GOT3 (cell line): ENCODE data around the gene IFIT1B.

ENCODE experiments used
- DNase-seq: peaks from one replicate; lab custom pipeline; 2025; ENCODE audit warnings: mixed read lengths; lab: John Stamatoyannopoulos, UW

IFIT1B gene

DNA sequence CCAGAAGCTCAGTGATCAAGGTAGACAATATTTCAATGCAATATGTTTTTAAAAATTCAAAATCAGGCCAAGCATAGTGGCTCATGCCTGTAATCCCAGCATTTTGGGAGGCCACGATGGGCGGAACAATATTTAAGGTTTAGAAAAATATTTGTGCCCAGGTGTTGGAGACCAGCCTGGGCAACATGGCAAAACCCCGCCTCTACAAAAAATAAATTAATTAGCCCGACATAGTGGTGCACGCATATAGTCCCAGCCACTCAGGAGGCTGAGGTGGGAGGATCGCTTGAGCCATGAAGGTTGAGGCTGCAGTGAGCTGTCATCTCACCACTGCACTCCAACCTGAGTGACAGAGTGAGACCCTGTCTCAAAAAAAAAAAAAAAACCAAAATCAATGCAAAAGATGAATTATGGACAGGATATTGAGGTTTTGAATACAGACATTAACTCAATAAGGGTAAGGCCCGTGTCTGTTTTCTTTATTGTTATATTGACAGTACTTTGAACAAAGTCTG is 35.6 kb downstream of the IFIT1B start:
- DNase-seq, result no peak

DNA sequence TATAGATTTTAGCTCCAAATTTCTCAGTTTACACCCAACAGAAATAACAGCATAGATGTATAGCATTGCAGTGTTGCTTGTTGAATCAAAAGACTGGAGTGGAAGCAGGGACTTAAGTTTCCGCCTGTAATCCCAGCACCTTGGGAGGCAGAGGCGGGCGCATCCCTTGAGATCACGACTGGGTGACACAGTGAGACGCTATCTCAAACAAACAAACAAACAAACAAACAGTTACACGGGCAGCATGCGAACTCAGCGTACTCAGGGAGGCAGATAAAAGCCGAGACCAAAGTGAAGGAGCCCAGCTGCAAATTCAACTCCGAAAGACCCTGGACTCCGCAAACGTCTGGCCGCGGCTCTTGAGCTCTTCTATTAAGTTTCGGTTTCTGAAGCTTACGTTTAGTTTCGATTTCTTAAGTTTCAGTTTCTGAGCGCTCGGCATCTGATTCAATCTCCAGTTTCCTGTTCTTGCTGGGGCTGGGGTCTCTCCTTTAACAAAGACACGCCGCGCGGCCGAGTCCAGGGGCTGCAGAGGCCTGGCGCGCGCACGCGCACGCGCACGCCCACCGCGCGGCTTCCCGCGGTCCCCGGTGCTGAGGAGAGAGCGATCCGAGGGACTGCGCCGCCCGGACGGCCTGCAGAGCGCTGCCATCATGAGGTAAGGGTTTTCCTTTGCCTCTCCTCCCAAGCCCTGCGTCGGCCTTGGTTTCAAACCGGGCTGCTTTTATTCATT is 36.5 kb downstream of the IFIT1B start, which contains the start of gene IFIT5:
TSS of gene IFIT5 (plus strand) at position 423 of the 733 bp plus-strand sequence. CDS start at position 654, 231 bp downstream.
- peak; percentile 69 for DNase-seq

DNA sequence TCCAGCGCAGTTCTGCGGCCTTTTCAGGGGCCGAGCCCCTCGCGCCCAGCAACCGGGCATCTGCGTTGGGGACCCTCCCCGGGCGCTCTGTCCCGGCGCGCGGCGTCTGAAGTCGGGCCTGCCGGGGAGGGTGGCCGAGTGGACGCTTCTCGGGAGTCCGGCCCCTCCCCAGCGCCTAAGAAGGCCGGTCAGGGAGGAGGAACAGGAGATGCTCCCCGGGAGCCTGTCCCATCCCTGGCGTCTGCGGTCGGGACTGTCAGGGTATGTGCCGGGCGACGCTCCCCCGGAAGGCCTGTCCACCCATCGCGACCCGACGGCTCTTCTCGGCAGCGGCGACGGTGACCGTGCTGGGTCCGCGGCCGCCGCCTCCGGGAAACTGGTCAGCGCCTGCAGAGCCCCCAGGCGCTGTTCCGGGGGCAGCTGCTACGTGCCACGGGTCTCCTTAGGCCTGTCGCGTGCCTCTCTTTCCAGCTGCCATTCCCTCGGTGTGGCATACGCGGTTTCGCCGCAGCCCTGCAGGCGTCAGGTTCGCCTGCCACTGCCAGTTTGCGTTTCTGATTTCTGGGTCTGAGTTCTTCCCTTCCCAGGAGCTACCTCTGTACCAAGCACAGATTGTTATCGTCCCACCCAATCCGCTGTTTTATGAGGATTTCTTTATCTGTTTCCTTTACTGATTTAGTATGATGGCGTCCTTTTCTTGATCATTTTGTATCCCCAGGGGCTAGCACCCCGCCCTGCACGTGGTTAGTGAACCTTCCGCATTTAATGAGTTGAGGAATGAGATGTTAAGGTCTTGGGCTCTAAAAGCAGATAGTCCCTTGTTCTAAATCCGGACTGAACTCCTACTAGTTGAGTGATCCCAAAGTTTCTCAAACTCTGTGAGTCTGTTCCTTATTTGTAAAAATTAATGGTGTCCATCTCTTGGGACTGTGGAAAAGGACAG is 37.3 kb downstream of the IFIT1B start:
- DNase-seq, result no peak

DNA sequence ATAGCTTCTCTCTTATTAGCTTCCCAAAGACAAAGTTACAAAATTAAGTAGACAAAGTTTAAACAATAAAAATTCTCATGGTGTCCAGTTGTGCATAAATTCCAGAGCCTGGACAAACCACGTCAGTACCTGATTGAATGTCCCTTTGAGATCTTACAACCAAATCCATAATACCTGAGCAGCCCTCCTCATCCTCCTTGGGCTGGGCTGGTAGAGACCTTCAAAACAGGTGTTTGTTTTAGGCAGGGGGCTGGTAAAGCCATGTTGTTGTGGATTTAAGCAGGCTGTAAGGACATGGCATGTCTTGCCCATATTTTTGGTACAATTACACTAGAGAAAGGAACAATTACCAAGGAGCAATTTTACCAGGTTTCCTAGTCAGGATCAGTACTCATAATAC is 38.6 kb downstream of the IFIT1B start:
- DNase-seq, result no peak

DNA sequence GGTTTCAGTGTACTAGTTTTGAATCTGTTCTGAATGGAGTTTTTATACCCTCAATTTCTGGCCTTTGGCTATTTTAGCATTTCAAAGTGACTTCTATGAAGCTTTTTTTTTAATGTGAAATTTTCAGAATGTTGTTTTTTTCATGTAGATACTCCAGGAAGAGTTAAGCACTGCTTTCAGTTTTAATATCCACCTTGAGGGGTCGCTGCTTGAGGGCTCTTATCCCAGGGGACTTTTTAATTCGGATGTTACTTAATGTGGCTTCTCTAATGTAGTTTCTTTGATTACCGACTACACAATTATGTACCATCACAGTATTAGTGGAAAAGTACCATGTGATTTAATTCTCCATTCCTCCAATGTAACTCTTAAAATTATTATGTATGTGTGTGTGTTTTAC is 41.7 kb downstream of the IFIT1B start:
- DNase-seq, result no peak

DNA sequence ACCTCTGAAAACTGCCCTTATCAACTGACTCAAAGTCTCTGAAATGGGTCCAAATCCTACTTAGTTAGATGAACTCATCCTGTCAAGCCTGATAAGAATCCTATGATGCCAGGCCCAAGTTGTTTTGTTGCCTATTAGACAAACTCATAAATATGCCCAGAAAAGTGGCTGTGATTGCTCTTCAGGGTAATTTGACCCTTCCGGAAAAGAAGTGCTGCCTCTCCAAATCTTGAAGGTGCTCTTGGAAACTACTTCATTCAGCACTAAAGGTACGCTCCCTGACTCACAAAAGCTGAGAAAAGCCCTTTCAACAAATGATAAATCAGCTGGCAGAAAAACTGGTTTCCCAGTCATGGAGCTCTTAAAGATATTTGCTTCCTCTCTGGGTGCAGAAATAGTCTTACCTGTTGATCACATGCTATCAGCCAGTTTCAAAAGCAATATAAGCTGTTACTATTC is 43.2 kb downstream of the IFIT1B start:
- DNase-seq, result no peak

DNA sequence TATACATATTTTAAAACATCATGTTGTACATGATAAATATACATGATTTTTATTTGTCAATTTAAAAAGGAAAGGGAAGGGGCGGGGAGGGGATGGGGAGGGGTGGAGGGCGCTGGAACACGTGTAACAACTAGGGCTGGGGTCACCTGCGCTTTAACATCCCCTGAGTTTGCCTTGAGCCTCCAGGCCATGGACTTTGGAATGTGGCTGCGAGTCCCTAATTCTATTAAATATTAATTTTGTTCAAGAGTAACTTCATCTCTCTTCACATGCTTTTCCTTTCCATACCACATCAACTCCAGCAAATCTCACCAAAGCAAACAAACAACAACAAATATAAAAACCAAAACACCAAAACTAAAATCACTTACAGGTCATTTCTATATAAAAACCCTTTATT is 47.1 kb downstream of the IFIT1B start:
- DNase-seq, result no peak

DNA sequence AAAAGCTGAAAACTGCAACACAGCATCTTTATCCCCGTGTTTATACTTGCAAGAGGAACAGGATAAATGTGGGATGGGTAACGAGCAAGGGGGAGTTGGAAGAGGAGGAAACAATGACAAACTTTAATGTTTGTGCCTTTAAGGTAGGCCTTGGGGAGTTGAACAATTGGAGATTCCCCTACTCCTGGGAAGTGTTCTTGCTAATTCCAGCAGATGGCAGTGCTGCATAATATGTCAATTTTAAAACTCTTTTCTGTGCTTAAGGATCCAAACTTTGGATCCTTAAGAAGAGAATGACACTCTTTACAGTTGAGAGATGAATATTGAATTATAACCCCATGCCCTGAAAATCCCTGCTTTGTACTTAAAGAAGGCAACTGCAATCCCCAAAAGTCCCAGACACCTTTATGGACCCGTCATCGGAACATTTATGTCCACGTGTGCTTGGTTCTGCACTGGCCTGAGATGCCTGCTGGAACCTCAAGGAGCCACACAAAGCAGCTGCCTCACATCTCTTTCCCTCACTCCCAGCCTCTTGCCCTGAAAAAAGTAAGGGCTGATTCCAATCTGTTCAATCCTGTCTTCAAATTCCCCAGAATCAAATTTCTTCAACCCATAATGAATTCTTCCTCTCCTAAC is 48.5 kb downstream of the IFIT1B start:
- DNase-seq, result no peak

DNA sequence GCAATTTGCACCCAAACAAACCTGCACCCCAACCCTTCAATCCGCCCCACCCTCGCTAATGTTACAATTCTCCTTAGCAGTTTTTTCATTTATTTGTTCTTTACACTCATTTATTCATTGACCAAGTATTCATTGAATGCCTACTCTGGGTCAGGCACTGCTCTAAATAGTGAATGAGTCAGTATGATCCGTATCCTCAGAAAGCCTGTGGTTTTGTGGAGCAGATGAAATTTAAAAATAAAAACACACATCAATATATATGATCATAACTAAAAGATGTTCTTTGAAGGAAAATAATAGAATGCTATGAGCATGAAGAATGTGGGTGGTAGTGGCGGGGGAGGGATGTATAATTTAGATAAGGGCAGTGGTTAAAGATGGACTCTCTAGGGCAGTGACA is 49.8 kb downstream of the IFIT1B start:
- DNase-seq, result no peak

DNA sequence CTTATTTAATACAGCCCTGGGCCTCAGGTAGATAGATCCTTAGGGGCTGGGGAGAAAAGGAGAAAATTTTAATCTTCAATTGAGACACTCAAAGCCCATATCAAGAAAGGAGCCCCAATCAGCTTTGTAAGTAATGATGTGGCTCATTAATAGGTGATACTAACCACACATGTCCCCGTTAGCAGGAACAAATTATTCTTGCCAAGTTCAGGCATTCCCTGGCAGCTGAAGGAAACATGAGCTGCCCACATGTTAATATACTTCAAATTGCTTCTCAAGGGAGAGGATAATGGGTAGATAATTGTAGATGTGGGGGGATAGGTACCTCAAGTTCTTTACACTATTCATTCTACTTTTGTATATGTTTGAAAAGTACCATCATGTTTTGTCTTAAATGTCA is 51.0 kb downstream of the IFIT1B start:
- DNase-seq, result no peak

DNA sequence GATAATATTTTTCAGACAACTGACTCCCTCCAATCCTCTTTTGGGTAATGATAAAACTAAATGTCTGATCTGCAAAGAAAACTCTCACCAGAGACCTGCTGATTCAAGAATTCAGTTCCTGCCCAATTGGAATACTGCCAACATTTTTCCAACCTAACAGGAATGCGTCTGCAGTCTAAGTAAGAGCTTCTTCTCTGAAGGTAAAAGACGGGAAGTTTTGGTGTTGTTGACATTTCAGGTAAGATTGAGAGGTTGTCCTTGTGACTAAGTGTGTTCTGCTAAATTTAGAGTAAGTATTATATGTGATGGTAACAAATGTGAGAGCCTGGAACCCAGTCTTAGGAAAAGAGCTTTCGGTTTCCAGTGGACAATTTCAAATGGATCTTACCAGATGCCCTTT is 54.1 kb downstream of the IFIT1B start:
- DNase-seq, result no peak
